NOMO-1 treated with dmso at 0.1 percent for 144 hours (cell line): Measurements from ENCODE around the gene KIF18A.

Experiments
- DNase-seq: peaks from one replicate; lab custom pipeline; 2025; ENCODE audit not compliant: unreplicated experiment; lab: John Stamatoyannopoulos, UW

KIF18A gene

GRCh38 chr11:28048812-28049211 lies 59.1 kb downstream of the KIF18A start:
- DNase-seq: no peak

GRCh38 chr11:28043930-28044709 lies 63.8 kb downstream of the KIF18A start:
- no peak for DNase-seq

GRCh38 chr11:28040384-28040783 lies 67.6 kb downstream of the KIF18A start:
- DNase-seq: no peak

GRCh38 chr11:28038775-28039174 lies 69.2 kb downstream of the KIF18A start:
- DNase-seq: no peak

GRCh38 chr11:28026634-28027290 lies 81.2 kb downstream of the KIF18A start:
- no peak for DNase-seq

- peak; percentile 3 for DNase-seq
These were observed 90.1 kb downstream of the KIF18A start for GRCh38 chr11:28017816-28018215.

- DNase-seq: no peak
These were observed 96.1 kb downstream of the KIF18A start for GRCh38 chr11:28011813-28012212.

GRCh38 chr11:28009996-28010395 lies 98.0 kb downstream of the KIF18A start:
- no peak for DNase-seq

- no peak for DNase-seq
These were observed 98.6 kb downstream of the KIF18A start for GRCh38 chr11:28009388-28009787.

GRCh38 chr11:28003615-28004014 lies 104.3 kb downstream of the KIF18A start:
- no peak for DNase-seq

GRCh38 chr11:27998552-27998951 lies 109.4 kb downstream of the KIF18A start:
- DNase-seq: no peak

- no peak for DNase-seq
These were observed 110.6 kb downstream of the KIF18A start for GRCh38 chr11:27997344-27997743.

GRCh38 chr11:27996066-27996465 lies 111.9 kb downstream of the KIF18A start:
- no peak for DNase-seq

- no peak for DNase-seq
These were observed 112.9 kb downstream of the KIF18A start for GRCh38 chr11:27995083-27995482.

GRCh38 chr11:27991736-27992135 lies 116.2 kb downstream of the KIF18A start:
- no peak for DNase-seq

GRCh38 chr11:27977527-27977926 lies 130.4 kb downstream of the KIF18A start:
- DNase-seq: no peak

- DNase-seq: no peak
These were observed 130.9 kb downstream of the KIF18A start for GRCh38 chr11:27977031-27977430.

GRCh38 chr11:27976262-27976661 lies 131.7 kb downstream of the KIF18A start:
- DNase-seq: no peak

GRCh38 chr11:27973851-27974536 lies 134.0 kb downstream of the KIF18A start:
- no peak for DNase-seq

GRCh38 chr11:27972522-27973170 lies 135.3 kb downstream of the KIF18A start:
- DNase-seq: no peak

- no peak for DNase-seq
These were observed 136.8 kb downstream of the KIF18A start for GRCh38 chr11:27971171-27971570.
